Urothelium cell line (cell line): ENCODE data around the gene ERVMER34-1.
A peak's percentile ranks its signal among the peaks of the same experiment; 100 is the strongest.

ENCODE experiments used
- DNase-seq: peaks from one replicate; pipeline ENCODE4 v3.0.0; 2011; ENCODE audit warnings: low spot score, mixed read lengths
- FAIRE-seq: peaks from 2 replicates; lab custom pipeline; 2011; peaks lifted over from hg19 to GRCh38; lab: Jason Lieb, UNC

Gene ERVMER34-1

DNA sequence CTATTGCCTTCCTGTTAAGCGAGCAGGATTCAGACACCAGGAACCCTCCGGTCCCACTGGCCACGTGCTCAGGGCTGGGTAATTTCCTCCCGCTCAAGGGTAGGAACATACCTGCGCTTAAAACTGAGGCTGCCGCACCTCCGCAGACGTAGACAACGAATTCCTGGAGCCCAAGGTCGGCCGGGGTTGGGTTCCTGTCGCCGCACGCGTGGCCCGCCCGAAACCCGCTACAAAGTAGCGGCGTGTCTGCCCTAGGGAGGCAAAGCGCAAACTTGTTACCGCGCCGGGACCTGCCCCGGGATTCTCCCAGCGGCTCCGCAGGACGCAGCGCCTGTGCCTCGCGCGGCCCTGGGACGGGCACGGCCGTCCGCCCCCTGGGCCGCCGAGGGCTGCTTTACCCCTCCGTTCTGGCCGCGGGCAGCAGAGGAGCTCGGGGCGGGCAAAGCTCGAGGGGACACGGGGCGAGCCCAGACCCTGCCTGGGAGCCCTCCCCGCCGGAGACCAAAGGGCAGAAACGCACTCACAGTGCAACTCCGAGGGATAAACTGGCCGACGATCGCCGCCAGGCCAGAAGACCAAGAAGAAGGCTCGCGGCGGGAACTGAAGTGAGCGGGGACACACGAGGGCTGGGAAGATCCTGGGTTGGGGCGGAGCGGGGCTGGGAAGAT, at the start of gene ERVMER34-1:
Gene ERVMER34-1 (minus strand): TSS at position 607 of the 668 bp plus-strand sequence. CDS start 5,905 bp downstream, outside the sequence.
- no peak for FAIRE-seq
- peak; percentile 23 for DNase-seq

- DNase-seq, result no peak
- peak; percentile 62 for FAIRE-seq
Observed at GRCh38 chr4:52799813-52800212, 48.6 kb upstream of the ERVMER34-1 start.

DNA sequence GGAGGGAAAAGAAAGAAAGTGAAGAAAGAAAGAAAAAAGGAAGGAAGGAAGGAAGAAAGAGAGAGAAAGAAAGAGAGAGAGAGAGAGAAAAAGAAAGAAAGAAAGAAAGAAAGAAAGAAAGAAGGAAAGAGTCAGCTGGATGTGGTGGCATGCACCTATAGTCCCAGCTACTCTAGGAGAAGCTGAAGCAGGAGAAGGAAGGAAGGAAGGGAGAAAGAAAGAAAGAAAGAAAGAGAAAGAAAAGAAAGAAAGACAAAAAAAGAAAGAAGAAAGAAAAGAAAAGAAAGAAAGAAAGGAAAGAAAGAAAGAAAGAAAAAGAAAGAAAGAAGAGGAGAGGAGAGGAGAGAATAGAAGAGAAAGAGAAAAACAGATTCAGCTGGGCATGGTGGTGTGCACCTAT, 44.3 kb upstream of the ERVMER34-1 start:
- DNase-seq (no peak), FAIRE-seq (no peak)

- no peak for FAIRE-seq
- DNase-seq, result no peak
Observed at GRCh38 chr4:52791936-52792335, 40.7 kb upstream of the ERVMER34-1 start.

GRCh38 chr4:52789774-52790173, 38.5 kb upstream of the ERVMER34-1 start:
- FAIRE-seq (no peak), DNase-seq (no peak)

- DNase-seq, result peak; percentile 37
- FAIRE-seq, result peak; percentile 68
Observed at GRCh38 chr4:52788806-52789205, 37.6 kb upstream of the ERVMER34-1 start.

GRCh38 chr4:52783069-52783468, 31.8 kb upstream of the ERVMER34-1 start:
- FAIRE-seq, result peak; percentile 68

GRCh38 chr4:52780617-52781354, 29.6 kb upstream of the ERVMER34-1 start:
- FAIRE-seq, result no peak
- no peak for DNase-seq

More at GRCh38 chr4:52783069-52783468, 31.8 kb upstream of the ERVMER34-1 start:
- DNase-seq, result no peak

- FAIRE-seq, result no peak
Observed at GRCh38 chr4:52780206-52780605, 29.0 kb upstream of the ERVMER34-1 start.

DNA sequence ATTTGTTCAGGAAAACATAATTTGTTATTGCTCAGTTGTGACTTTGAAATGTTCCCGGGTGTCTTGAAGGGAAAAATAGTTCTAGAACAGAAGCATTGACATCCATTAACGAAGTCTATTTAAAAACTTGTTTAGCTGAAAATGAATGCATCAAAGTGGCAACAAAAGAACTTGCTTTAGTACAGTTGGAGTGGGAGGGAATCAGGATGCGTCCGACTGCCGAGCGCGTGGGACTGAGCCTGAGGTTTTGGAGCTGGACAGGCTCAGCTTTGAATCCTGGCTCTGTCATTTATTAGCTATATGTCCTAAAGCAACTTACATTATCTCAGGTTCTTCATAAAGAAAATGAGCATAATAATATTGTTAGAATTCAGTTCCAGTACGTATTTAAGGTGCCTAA, 9.0 kb upstream of the ERVMER34-1 start:
- FAIRE-seq, result no peak
- DNase-seq, result no peak

More at GRCh38 chr4:52780206-52780605, 29.0 kb upstream of the ERVMER34-1 start:
- DNase-seq, result no peak

DNA sequence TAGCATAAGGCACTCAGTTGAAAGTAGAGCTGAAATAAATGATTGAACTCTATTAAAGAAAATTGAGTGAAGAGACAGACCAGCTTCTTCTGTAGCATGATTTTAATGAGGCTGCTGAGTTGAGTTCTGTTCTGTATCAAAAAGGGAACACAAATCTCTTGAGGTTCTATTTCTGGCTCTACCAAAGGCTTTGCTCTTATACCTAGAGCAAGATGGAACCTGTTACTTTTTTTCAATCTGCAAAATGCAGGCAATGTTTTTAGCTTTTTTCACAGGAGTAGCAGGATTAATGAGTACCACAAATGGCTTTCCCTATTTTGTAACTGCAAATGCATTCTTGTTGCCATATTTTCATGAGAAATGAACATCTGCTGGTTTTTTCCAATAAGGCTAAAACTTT, 4.2 kb upstream of the ERVMER34-1 start:
- no peak for FAIRE-seq
- DNase-seq, result no peak

DNA sequence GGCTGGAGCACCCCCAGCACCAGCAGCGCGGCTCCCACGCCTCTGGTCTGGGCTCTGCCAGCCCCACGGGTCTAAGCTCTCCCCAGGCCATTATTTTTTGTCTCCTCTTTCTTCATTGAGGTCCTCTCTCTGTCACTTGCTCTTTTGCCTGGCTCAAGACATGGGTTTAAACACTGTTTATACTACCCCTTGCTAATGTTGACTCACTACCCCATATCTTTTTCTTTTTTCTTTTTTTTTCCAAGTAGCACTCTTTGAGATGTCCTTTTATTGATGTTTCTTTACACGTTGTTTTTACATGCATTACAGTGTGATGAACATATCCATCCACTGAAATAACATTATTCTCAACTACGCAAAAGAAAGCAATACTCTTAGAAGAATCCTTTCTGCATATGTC, 1.7 kb upstream of the ERVMER34-1 start:
- DNase-seq, result no peak
- no peak for FAIRE-seq

- DNase-seq (peak; percentile 64), FAIRE-seq (no peak)
Observed at GRCh38 chr4:52751487-52751911, 274 bp upstream of the ERVMER34-1 start.

GRCh38 chr4:52750213-52750612, 1.0 kb downstream of the ERVMER34-1 start:
- DNase-seq, result no peak
- FAIRE-seq, result no peak

DNA sequence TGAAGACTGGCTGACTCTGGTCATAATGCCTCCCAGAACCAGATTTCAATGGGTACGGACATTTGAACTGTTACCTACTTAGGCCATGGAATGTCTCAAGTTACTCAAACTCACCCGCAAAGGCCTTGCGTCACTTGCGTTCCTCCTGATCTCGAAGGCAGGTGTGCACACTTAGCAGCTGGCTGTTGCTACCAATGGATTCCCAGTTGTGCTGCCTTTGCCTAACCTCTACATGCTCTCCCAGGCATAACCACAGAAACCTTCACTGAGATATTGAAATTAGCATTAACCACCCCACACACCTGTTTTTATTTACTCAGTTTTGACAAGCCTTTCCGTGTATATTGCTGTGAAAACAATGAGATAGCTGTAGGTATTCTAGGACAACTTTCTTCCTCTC, 2.8 kb downstream of the ERVMER34-1 start:
- DNase-seq (no peak), FAIRE-seq (no peak)

DNA sequence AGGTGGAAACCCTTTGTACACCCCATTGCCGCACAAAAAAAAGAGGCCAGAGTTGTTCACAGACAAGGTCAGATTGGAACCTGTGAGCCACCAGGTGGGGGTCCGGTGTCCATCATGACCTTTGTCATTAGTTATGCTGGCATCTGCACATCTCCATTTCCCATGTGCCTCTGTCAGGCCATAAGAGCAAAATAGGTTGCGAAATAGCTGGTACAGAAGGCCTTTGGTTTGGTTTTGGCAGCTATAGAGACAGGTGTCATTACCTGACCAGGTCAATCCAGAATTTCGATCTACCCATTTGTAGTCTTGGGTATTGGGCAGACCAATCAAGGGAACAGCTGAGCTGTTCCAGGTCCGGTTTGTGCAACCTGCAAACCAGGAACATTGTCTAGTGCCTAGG, 6.6 kb downstream of the ERVMER34-1 start:
- FAIRE-seq (no peak), DNase-seq (no peak)

GRCh38 chr4:52743444-52744019, 7.7 kb downstream of the ERVMER34-1 start:
- FAIRE-seq (no peak), DNase-seq (no peak)

GRCh38 chr4:52729586-52729985, 21.6 kb downstream of the ERVMER34-1 start:
- no peak for FAIRE-seq
- no peak for DNase-seq

DNA sequence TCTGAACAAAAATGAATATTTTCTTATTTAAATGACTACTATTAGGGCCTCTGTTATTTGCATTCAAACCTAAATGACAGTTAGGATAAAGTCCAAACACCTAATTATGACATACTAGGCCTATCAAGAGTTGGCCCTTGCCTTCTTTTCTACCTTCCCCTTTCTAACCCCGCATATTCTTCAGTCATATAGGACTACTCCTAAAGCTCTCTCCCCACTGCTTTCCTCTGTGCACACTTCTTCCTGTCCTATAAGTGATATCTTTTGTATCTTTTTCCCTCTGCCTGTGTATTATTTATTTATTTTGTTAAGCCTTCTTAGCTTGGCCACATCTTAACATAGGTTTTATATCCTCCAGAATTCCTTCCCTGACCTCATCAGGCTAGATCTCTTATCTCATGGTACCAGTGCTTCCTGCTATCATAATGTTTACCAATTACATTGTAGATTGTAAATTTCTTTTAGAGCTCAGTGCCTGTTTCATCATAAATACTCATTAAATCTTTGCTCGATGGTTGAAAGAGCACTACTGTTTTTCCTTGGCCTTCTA, 22.5 kb downstream of the ERVMER34-1 start:
- FAIRE-seq (no peak), DNase-seq (no peak)

DNA sequence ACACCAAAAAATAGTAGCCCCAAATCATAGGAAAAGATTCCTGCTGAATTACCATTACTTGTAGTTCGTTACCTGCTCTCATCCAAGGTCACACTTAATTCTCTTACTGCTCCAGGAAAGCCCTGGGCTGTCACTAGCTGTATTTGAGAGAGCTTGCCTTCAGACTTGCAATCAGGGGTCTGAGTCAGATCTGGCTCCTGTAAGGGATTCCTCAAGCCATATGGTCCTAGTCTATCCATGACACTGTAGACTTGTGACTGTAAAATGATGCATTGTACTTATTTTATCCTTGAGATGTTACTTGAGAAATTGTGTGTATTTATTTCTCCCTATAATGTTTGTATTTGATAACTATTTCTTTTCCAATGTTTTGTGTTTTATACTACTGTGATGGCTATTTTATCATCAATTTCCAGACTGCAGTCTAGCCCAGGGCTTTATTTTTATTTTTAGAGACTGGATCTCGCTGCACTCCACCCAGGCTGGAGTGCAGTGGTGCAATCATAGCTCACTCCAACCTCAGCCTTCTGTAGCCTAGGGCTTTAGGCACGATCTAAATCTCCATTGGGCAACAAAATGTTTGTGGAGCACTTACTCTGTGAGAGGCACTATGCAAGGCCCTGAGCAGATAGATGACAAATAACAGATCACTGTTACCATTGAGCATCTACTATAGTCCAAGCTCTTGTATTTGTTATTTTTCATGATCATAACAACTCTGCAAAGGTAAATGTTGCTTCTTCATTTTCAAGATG, 24.2 kb downstream of the ERVMER34-1 start:
- no peak for FAIRE-seq

More for the DNA sequence above, 24.2 kb downstream of the ERVMER34-1 start:
- DNase-seq, result no peak
